GM12874 (cell line): Measurements from ENCODE around the gene PTTG1IP2.

Experiments used
- CTCF ChIP-seq: IDR thresholded peaks from 2 replicates; pipeline ENCODE4 v1.5.1; 2011; ENCODE audit warnings: low read depth, mild to moderate bottlenecking, control low read depth, low read length, moderate library complexity; ENCODE audit not compliant: insufficient read depth

PTTG1IP2 gene

GRCh38 chr7:90485734-90486316 lies 16.4 kb downstream of the PTTG1IP2 start:
- no peak for TF ChIP-seq CTCF

- TF ChIP-seq CTCF = no peak
These were observed 18.4 kb downstream of the PTTG1IP2 start for GRCh38 chr7:90487808-90488207.

- no peak for TF ChIP-seq CTCF
These were observed 18.8 kb downstream of the PTTG1IP2 start for GRCh38 chr7:90488220-90488619.

- TF ChIP-seq CTCF = no peak
These were observed 22.8 kb downstream of the PTTG1IP2 start for GRCh38 chr7:90492250-90492649.

GRCh38 chr7:90495241-90495640 lies 25.8 kb downstream of the PTTG1IP2 start:
- no peak for TF ChIP-seq CTCF

GRCh38 chr7:90502539-90502938 lies 33.1 kb downstream of the PTTG1IP2 start:
- no peak for TF ChIP-seq CTCF

- no peak for TF ChIP-seq CTCF
These were observed 33.9 kb downstream of the PTTG1IP2 start for GRCh38 chr7:90503367-90503766.
